GM12878 (cell line): ENCODE data around the gene DDIT3. TPM values are rescaled to one million over a fixed set of nuclear protein-coding genes. Genes with fewer than 3 reads are reported as not detected.

Experiments
- ATAC-seq: fragments of 200-7000 bp; cut with Tn5 transposase; 3 replicates; pipeline ENCODE4 v1.9.1; 2020; ENCODE audit warnings: mild to moderate bottlenecking, moderate library complexity
- BruUV-seq: library from RNA; stranded (reverse); fragments of 400-500 nt; replicated peaks from 2 replicates; lab custom pipeline; 2021; lab: Mats Ljungman, UMichigan
- CTCF ChIA-PET: fragments of 300-600 bp; sonication (Branson Sonifier 250); formaldehyde crosslinking; extraction: SDS; loops from one replicate; lab custom pipeline; 2021; ENCODE audit warnings: inconsistent platforms; lab: Yijun Ruan, JAX
- POLR2A ChIA-PET: fragments of 350-600 bp; formaldehyde crosslinking; extraction: SDS; loops from one replicate; lab custom pipeline; 2021; ENCODE audit warnings: inconsistent platforms; lab: Charles Lee
- RAD21 ChIA-PET: fragments of 300-600 bp; sonication (Branson Sonifier 250); formaldehyde crosslinking; loops from one replicate; lab custom pipeline; 2023; ENCODE audit warnings: antibody characterized with exemption; ENCODE audit not compliant: unreplicated experiment; lab: Charles Lee
- SMC1A ChIA-PET: fragments of 300-600 bp; sonication (Branson Sonifier 250); formaldehyde crosslinking; loops from one replicate; lab custom pipeline; 2023; ENCODE audit not compliant: unreplicated experiment, uncharacterized antibody; lab: Charles Lee
- DNase-seq: peaks from one replicate; pipeline ENCODE4 v3.0.0-alpha.2; 2011; ENCODE audit warnings: low read depth, low spot score
- FAIRE-seq: peaks from 3 replicates; lab custom pipeline; 2011; peaks lifted over from hg19 to GRCh38; lab: Jason Lieb, UNC
- H2AFZ ChIP-seq: 2 replicates; pipeline ENCODE4 v1.6.0; 2011; ENCODE audit warnings: low read depth, low read length, control low read depth; ENCODE audit not compliant: control insufficient read depth
- H3K27ac ChIP-seq: 2 replicates; pipeline ENCODE4 v1.5.1; 2011; ENCODE audit warnings: control low read depth; ENCODE audit not compliant: control insufficient read depth, insufficient read depth
- H3K27me3 ChIP-seq, 2 experiments: replicated peaks in 1 of 2; 2 replicates each; pipeline versions ENCODE4 v1.6.0 to v1.6.1; 2011; ENCODE audit warnings: low read length in 1 of 2; ENCODE audit not compliant: control insufficient read depth in 2 of 2, insufficient read depth in 2 of 2
- H3K36me3 ChIP-seq, 2 experiments: 2 replicates each; pipeline ENCODE4 v1.5.1; 2011; ENCODE audit warnings: low read length in 1 of 2; ENCODE audit not compliant: control insufficient read depth in 2 of 2, insufficient read depth in 2 of 2
- H3K4me1 ChIP-seq: 2 replicates; pipeline ENCODE4 v1.6.1; 2011; ENCODE audit warnings: mild to moderate bottlenecking, low read length, moderate library complexity, mixed read lengths; ENCODE audit not compliant: control insufficient read depth, insufficient read depth
- H3K4me2 ChIP-seq: 2 replicates; pipeline ENCODE4 v1.6.0; 2011; ENCODE audit warnings: control low read depth; ENCODE audit not compliant: control insufficient read depth, insufficient read depth
- H3K4me3 ChIP-seq: fragments of 200-600 bp; sonication (generic); 2 replicates; pipeline ENCODE4 v1.5.1; 2016
- H3K79me2 ChIP-seq: 2 replicates; pipeline ENCODE4 v1.6.0; 2011; ENCODE audit warnings: low read length; ENCODE audit not compliant: control insufficient read depth, insufficient read depth
- H3K9ac ChIP-seq: 2 replicates; pipeline ENCODE4 v1.8.0; 2011; ENCODE audit warnings: low read length, control low read depth, mixed read lengths; ENCODE audit not compliant: control insufficient read depth, insufficient read depth
- H3K9me3 ChIP-seq: replicated peaks from 3 replicates; pipeline ENCODE4 v1.5.1; 2011; ENCODE audit warnings: mild to moderate bottlenecking, low read length; ENCODE audit not compliant: control insufficient read depth, insufficient read depth
- H4K20me1 ChIP-seq: 2 replicates; pipeline ENCODE4 v1.6.0; 2011; ENCODE audit not compliant: control insufficient read depth, insufficient read depth
- SP1 ChIP-seq: IDR thresholded peaks from one replicate; pipeline ENCODE4 v1.6.1; 2011; ENCODE audit warnings: low read depth, low read length
- TBL1XR1 ChIP-seq: IDR thresholded peaks from 2 replicates; pipeline ENCODE4 v1.6.1; 2012; ENCODE audit warnings: low read depth, low read length, improper control_type of control experiment
- WGBS: methylation state at CpG from one replicate; pipeline ENCODE4 v1.1.6; 2016; ENCODE audit warnings: low lambda C conversion rate; ENCODE audit not compliant: insufficient replicate concordance, insufficient coverage; ENCODE audit errors: missing lambda C conversion rate; 5-methylcytosine and 5-hydroxymethylcytosine counted together
- in situ Hi-C: fragments of 300-500 bp; cut with MboI; formaldehyde crosslinking; loops from 9 replicates; pipeline ENCODE4 v1.14.3; 2018; ENCODE audit warnings: mixed read lengths
- intact Hi-C: fragments of 100-400 bp; cut with micrococcal nuclease; formaldehyde crosslinking; loops from one replicate; pipeline ENCODE4 v1.14.2; 2022; ENCODE audit not compliant: unreplicated experiment
- polyA plus RNA-seq, 11 experiments: library from polyadenylated mRNA; depleted of rRNA in 4 of 11; unstranded in 6 of 11; stranded (reverse) in 5 of 11; fragments of >200 nt; fragmentation: Nextera tagmentation in 4 of 11; fragmentation: Illumina TruSeq in 1 of 11; extraction: Ambion mirVana in 4 of 11; extraction: Trizol in 1 of 11; gene quantifications; 1 replicate in 1 of 11; 2 replicates in 10 of 11; pipeline versions ENCODE4 v1.2.1 to v1.2.3, GENCODE V29; 2011 to 2016; ENCODE audit warnings: inconsistent platforms in 2 of 11, missing spikeins in 2 of 11, low read depth in 1 of 11
- total RNA-seq, 4 experiments: library from RNA; depleted of rRNA in 3 of 4; stranded (reverse); fragments of >200 nt in 3 of 4; fragmentation: Illumina TruSeq in 1 of 4; extraction: Trizol in 1 of 4; gene quantifications; 2 replicates each; pipeline versions ENCODE4 v1.2.1 to v1.2.3, GENCODE V29; 2013 to 2021
- TF ChIP-seq, protein P1 (sequence below): IDR thresholded peaks from 2 replicates; pipeline ENCODE4 v1.6.1; 2011; ENCODE audit warnings: low read depth, mild to moderate bottlenecking, low read length, moderate library complexity, borderline replicate concordance; ENCODE audit errors: extremely low read depth
- TF ChIP-seq, protein P2 (sequence below): IDR thresholded peaks from 2 replicates; pipeline ENCODE4 v1.6.1; 2011; ENCODE audit warnings: borderline replicate concordance, low read depth, mild to moderate bottlenecking, moderate library complexity, mixed read lengths, low read length; ENCODE audit not compliant: insufficient read depth; ENCODE audit errors: extremely low read length

The DDIT3 gene
- total and polyA plus RNA-seq, 10 of the 15 experiments (the other 5 are each of a cell fraction or from before 2014, with no cell fraction given) = 9.2 to 28.9 (median 15.5) TPM

DNA sequence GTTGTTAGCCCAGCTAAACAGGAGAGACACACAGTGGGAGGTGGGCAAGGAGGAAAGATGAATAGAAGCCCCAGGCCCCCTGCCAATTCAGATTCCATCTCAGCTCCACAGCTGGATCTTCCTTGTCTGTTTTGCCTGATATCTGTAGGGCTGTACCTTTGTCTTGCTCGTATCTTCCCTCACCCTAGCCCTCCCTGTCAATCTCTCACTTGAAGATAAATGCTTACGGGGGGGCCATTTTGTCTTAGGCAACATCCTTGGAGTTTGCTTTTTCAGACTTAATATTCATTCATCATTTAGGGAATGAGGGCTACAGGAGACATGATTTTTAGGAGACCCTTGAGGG is 32.0 kb upstream of the DDIT3 start (continued):
- TF ChIP-seq, protein P1, sequence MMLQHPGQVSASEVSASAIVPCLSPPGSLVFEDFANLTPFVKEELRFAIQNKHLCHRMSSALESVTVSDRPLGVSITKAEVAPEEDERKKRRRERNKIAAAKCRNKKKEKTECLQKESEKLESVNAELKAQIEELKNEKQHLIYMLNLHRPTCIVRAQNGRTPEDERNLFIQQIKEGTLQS = no peak
- TF ChIP-seq TBL1XR1 = no peak

DNA sequence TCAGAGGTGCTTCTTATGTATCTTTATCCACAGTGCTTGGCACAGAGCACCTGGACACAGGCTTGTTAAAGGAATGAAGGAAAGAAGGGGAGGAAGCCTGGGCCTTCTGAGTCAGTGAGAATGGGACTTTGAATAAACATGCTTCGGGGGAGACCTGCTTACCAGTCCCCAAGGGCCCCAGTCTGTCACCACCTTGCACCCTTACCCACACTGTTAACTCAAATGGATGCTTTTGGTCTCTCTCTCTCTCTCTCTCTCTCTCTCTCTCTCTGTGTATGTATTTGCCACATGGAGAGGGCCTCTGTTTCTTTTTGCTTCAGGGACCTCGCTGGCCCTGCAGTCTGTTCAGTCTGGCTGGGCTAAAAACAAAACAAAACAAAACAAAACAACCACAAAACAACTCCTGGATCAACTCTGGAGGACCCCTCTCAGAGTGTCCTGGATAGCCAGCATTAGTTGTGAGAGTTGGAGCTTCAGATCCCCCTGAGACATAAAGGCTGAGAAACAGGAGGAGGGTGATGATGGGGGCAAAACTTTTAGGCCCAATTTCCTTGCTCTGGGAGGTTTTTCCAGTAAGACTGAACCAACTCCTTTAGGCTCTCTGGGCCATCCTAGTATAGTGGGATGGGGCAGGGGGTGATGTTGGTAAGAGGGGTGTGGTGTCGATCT is 31.5 kb upstream of the DDIT3 start:
- DNase-seq (no peak), ATAC-seq (no peak), FAIRE-seq (no peak)
- Histone ChIP-seq H3K27me3 (peaks cover 0 to 3% of the 10 kb centered on the region in 2 experiments; a peak in 2 of 4 replicates), H2AFZ (no peak overlapping the region), H3K36me3 (no peaks in the 10 kb centered on the region), H3K27ac (no peak overlapping the region), H4K20me1 (no peaks in the 10 kb centered on the region), H3K4me3 (no peak overlapping the region), H3K79me2 (peaks cover 2% of the 10 kb centered on the region), H3K4me1 (0 out of 2 replicates have a peak, but pooled peaks cover 2% of the 10 kb centered on the region), H3K9me3 (no peaks in the 10 kb centered on the region), H3K9ac (no peak overlapping the region), H3K4me2 (no peak overlapping the region)
- TF ChIP-seq, protein P2, sequence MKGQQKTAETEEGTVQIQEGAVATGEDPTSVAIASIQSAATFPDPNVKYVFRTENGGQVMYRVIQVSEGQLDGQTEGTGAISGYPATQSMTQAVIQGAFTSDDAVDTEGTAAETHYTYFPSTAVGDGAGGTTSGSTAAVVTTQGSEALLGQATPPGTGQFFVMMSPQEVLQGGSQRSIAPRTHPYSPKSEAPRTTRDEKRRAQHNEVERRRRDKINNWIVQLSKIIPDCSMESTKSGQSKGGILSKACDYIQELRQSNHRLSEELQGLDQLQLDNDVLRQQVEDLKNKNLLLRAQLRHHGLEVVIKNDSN = no peak
- TF ChIP-seq SP1 = no peak
- RAD21 ChIA-PET = no interaction called here
- BruUV-seq = no TSS peak
- SMC1A ChIA-PET = interaction anchor here (0.6 to 0.8 kb wide), 2 partner anchors 9 to 313 kb away, joined by 3 read pairs; no protein-coding TSS in a partner anchor
- 36% methylated on average over 3 of the region's 3 CpGs for WGBS
- in situ Hi-C loops = no loop called here
- CTCF ChIA-PET = interaction anchor here (1.3 to 1.8 kb wide), 3 partner anchors 8 to 34 kb away, joined by 4 to 9 read pairs (median 5); no protein-coding TSS in a partner anchor
- POLR2A ChIA-PET = no interaction called here
- intact Hi-C loops = no loop called here
